Gastroesophageal sphincter (tissue), 4 donors: Measurements from ENCODE around the gene PDE3A. TPM values are rescaled to one million over a fixed set of nuclear protein-coding genes. Genes with fewer than 3 reads are reported as not detected.
"Not testable (repeated sequence)": the region's sequence is repeated elsewhere in the genome, so short reads cannot be mapped to it uniquely, and the experiment has no call there.

Experiments
- ATAC-seq: fragments of 150-250 bp; one replicate; pipeline ENCODE4 v1.9.1; 2016; ENCODE audit warnings: mild to moderate bottlenecking, moderate library complexity
- H3K27ac ChIP-seq, 4 donors: fragments of 200-600 bp; sonication (generic) in 3 of 4; 1 replicate in 3 of 4; 2 replicates in 1 of 4; pipeline ENCODE4 v1.5.1; 2016 to 2019
- H3K27me3 ChIP-seq: fragments of 200-600 bp; sonication (generic); one replicate; pipeline ENCODE4 v1.5.1; 2019
- H3K36me3 ChIP-seq, 2 donors: fragments of 200-600 bp; sonication (generic); one replicate each; pipeline ENCODE4 v1.5.1; 2019; ENCODE audit warnings: control low read depth in 1 of 2
- H3K4me1 ChIP-seq, 3 donors: fragments of 200-600 bp; sonication (generic); 1 replicate in 2 of 3; 2 replicates in 1 of 3; pipeline ENCODE4 v1.5.1; 2016 to 2019; ENCODE audit warnings: control low read depth in 2 of 3
- H3K4me3 ChIP-seq, 2 donors: fragments of 200-600 bp; sonication (generic); one replicate each; pipeline ENCODE4 v1.5.1; 2019; ENCODE audit warnings: mild to moderate bottlenecking in 1 of 2, moderate library complexity in 1 of 2
- H3K9me3 ChIP-seq, 3 donors: fragments of 200-600 bp; sonication (generic); one replicate each; pipeline ENCODE4 v1.5.1; 2017 to 2019; ENCODE audit warnings: control low read depth in 2 of 3
- CTCF ChIP-seq, 4 experiments: fragments of 200-600 bp in 2 of 4; fragments of 450-650 bp in 2 of 4; sonication (generic) in 1 of 4; IDR thresholded peaks; one replicate each; pipeline ENCODE4 v1.5.1; 2017 to 2019; ENCODE audit warnings: antibody characterized with exemption in 4 of 4, mild to moderate bottlenecking in 2 of 4, moderate library complexity in 2 of 4
- EP300 ChIP-seq: sonication (generic); formaldehyde crosslinking; IDR thresholded peaks from one replicate; pipeline ENCODE4 v1.6.1; 2017; ENCODE audit warnings: antibody characterized with exemption, mild to moderate bottlenecking
- POLR2A ChIP-seq, 2 donors: fragments of 450-650 bp; IDR thresholded peaks; one replicate each; pipeline ENCODE4 v1.6.1; 2017; ENCODE audit warnings: antibody characterized with exemption in 2 of 2, mild to moderate bottlenecking in 2 of 2, moderate library complexity in 1 of 2
- POLR2AphosphoS5 ChIP-seq: sonication (generic); formaldehyde crosslinking; IDR thresholded peaks from one replicate; pipeline ENCODE4 v1.6.1; 2017; ENCODE audit warnings: antibody characterized with exemption
- WGBS, 2 donors: methylation state at CpG; one replicate each; pipeline ENCODE4 v1.1.5; 2018; ENCODE audit warnings: low coverage in 1 of 2; 5-methylcytosine and 5-hydroxymethylcytosine counted together
- total RNA-seq, 4 donors: library from RNA; depleted of rRNA; stranded (reverse); fragments of >200 nt; gene quantifications; one replicate each; pipeline ENCODE4 v1.1.0, GENCODE V29; 2016

PDE3A gene
- 100 to 1,000 TPM; 104 to 194 (median 139) TPM for total RNA-seq

DNA sequence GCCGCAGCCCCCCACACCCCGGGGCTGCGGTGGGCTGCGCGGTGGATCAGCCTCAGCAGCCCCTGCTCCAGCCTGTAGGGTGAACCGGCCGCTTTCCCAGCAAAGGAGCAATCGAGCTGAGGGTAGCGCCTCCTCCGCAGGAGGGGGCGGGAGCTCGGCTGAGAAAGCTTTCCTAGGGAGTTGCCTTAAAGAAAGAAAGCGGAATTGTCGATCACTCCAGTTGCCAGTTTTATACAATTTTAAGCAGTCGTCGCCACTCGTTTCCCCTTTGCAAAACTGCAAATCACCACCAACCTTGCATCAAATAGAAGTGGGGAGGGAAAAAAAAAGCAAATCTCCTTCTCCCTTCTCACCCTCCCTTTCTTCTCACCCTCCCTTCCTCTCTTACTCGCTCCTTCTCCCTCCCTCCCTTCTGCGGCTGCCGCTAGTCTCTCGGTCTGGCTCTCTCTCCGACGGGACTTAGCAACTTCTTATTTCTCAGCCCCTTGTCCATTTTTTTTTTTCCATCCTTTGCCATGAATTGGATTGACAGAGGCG lies at the start of gene PDE3A:
PDE3A (plus strand) TSS at position 424 of the 537 bp plus-strand sequence. CDS start 748 bp downstream, outside the sequence.
- peak within 1 kb of the TSS; percentile 75 to 79 for H3K4me3 ChIP-seq
- no peaks in the 10 kb centered on the region for H3K36me3 ChIP-seq
- no peaks in the 10 kb centered on the region for H3K9me3 ChIP-seq
- no peaks in the 10 kb centered on the region for H3K27me3 ChIP-seq
- H3K4me1 ChIP-seq = peaks cover 0 to 12% (median 3%) of the 10 kb centered on the region in 3 donors
- 0% methylated on average over 10 to 12 of the region's 24 CpGs for WGBS, 2 donors
- peak; percentile 70 for ATAC-seq
- peak within 1 kb of the TSS; percentile 93 to 98 (median 96) for H3K27ac ChIP-seq
- TF ChIP-seq CTCF (IDR thresholded peaks at IDR 0.05) (peak in 3 of 4 experiments; percentile 55 to 60 (median 57)), POLR2AphosphoS5 (no peak)

- Histone ChIP-seq H3K9me3 (no peaks in the 10 kb centered on the region), H3K4me3 (no peak overlapping the region), H3K27me3 (no peaks in the 10 kb centered on the region), H3K27ac (no peak overlapping the region), H3K36me3 (no peaks in the 10 kb centered on the region), H3K4me1 (no peaks in the 10 kb centered on the region)
- ATAC-seq = no peak
- WGBS, 2 donors = 69 to 83% methylated on average over 2 of the region's 4 CpGs
- TF ChIP-seq CTCF (IDR thresholded peaks at IDR 0.05) (no peak), EP300 (no peak), POLR2A (IDR thresholded peaks at IDR 0.05) (no peak), POLR2AphosphoS5 (no peak)
These were observed 49.0 kb upstream of the PDE3A start for GRCh38 chr12:20319366-20319765.

- Histone ChIP-seq H3K4me1 (no peaks in the 10 kb centered on the region), H3K36me3 (no peaks in the 10 kb centered on the region), H3K27ac (no peak overlapping the region), H3K4me3 (no peak overlapping the region), H3K9me3 (no peaks in the 10 kb centered on the region), H3K27me3 (no peaks in the 10 kb centered on the region)
- 46 to 59% methylated on average over 4 of the region's 4 CpGs for WGBS, 2 donors
- no peak for ATAC-seq
- TF ChIP-seq CTCF (IDR thresholded peaks at IDR 0.05) (no peak), POLR2A (IDR thresholded peaks at IDR 0.05) (no peak), EP300 (no peak), POLR2AphosphoS5 (no peak)
These were observed 47.8 kb upstream of the PDE3A start for GRCh38 chr12:20320552-20320951.

DNA sequence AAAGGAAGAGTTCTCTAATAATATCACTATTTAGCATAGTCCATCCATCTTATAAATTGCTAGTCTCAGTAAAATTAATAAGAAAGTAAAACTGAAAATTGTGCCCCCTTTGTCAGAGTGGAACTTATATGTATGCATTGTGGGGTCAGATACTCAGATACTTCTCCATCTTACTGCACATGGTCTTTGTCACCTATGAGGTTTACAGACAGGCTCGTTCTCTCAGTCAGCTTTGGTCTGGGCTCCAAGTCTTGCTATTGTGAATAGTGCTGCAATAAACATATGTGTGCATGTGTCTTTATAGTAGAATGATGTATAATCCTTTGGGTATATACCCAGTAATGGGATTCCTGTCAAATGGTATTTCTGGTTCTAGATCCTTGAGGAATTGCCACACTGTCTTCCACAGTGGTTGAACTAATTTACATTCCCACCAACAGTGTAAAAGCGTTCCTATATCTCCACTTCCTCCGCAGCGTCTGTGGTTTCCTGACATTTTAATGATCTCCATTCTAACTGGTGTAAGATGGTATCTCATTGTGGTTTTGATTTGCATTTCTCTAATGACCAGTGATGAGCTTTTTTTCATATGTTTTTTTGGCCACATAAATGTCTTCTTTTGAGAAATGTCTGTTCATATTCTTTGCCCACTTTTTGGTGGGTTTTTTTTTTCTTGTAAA lies 37.4 kb upstream of the PDE3A start:
- H3K4me1 ChIP-seq, ATAC-seq, H3K27me3 ChIP-seq, H3K36me3 ChIP-seq, H3K4me3 ChIP-seq, H3K27ac ChIP-seq: not testable (repeated sequence)
- 82 to 93% methylated on average over 4 of the region's 4 CpGs for WGBS, 2 donors
- H3K9me3 ChIP-seq = peaks cover 0 to 16% (median 0%) of the 10 kb centered on the region in 3 donors

GRCh38 chr12:20339060-20339459 lies 29.3 kb upstream of the PDE3A start:
- 46 to 73% methylated on average over 2 of the region's 2 CpGs for WGBS, 2 donors
- ATAC-seq = no peak
- no peak overlapping the region for H3K27ac ChIP-seq
- no peak overlapping the region for H3K4me3 ChIP-seq
- no peaks in the 10 kb centered on the region for H3K27me3 ChIP-seq
- H3K9me3 ChIP-seq = peaks cover 0 to 19% (median 0%) of the 10 kb centered on the region in 3 donors
- H3K36me3 ChIP-seq = no peaks in the 10 kb centered on the region
- H3K4me1 ChIP-seq = no peaks in the 10 kb centered on the region
- TF ChIP-seq EP300 (no peak), CTCF (IDR thresholded peaks at IDR 0.05) (no peak), POLR2A (IDR thresholded peaks at IDR 0.05) (no peak), POLR2AphosphoS5 (no peak)
